ENCODE data around the gene ALOX12B. TPM values are rescaled to one million over a fixed set of nuclear protein-coding genes. Genes with fewer than 3 reads are reported as not detected.
A peak's percentile ranks its signal among the peaks of the same experiment; 100 is the strongest.

ALOX12B gene
- total and polyA plus RNA-seq, 2 donors (not counting 1 experiment from before 2014, with no cell fraction given) = 0.57 to 0.69 TPM

GRCh38 chr17:8126491-8127066 is 39.1 kb upstream of the ALOX12B start:
- H3K36me3 ChIP-seq (replicated peaks in 1 of 2; ENCODE audit: control extremely low read depth in 1 of 2, control insufficient read depth in 1 of 2, extremely low read depth in 1 of 2, insufficient read depth in 2 of 2, low read length in 1 of 2) = no peaks in the 10 kb centered on the region
- Mint-ChIP-seq H3K27ac (peak overlapping the region; percentile 83), H3K9me3 (ENCODE audit: insufficient read depth) (no peaks in the 10 kb centered on the region), H3K27me3 (peaks cover 27% of the 10 kb centered on the region), H3K4me1 (peaks cover 50% of the 10 kb centered on the region), H3K4me3 (peak overlapping the region; percentile 94)
- H3K9ac ChIP-seq (ENCODE audit: low read length) = peak overlapping the region; percentile 83
- peak overlapping the region; percentile 91 for H3K4me2 ChIP-seq (replicated peaks; ENCODE audit: low read depth, low read length, poor library complexity, severe bottlenecking)
- POLR2A ChIA-PET = interaction anchor here (0.6 to 2.5 kb wide), 5 partner anchors 12 to 743 kb away, joined by 3 to 7 read pairs (median 3); no protein-coding TSS in a partner anchor
- WGBS (ENCODE audit: insufficient coverage) = under 1% methylated on average over 42 of the region's 45 CpGs
- H3K79me2 ChIP-seq (ENCODE audit: control insufficient read depth, insufficient read depth, low read length) = no peaks in the 10 kb centered on the region
- H3K27me3 ChIP-seq (replicated peaks in 1 of 4; ENCODE audit: control extremely low read depth in 1 of 4, control insufficient read depth in 3 of 4, insufficient read depth in 4 of 4, low read length in 3 of 4) = peaks cover 0 to 43% (median 18%) of the 10 kb centered on the region in 4 experiments
- peak overlapping the region; percentile 70 to 85 (median 72) for H3K4me3 ChIP-seq (ENCODE audit: control extremely low read depth in 1 of 5, extremely low read depth in 1 of 5, insufficient read depth in 1 of 5, low read depth in 2 of 5, low read length in 4 of 5)
- peaks cover 45 to 54% of the 10 kb centered on the region in 2 donors for H3K4me1 ChIP-seq (ENCODE audit: control insufficient read depth in 2 of 2, insufficient read depth in 2 of 2, low read length in 2 of 2)
- CTCF ChIA-PET = interaction anchor here (0.8 to 2.4 kb wide), 9 partner anchors 10 to 174 kb away, joined by 3 to 18 read pairs (median 4); no protein-coding TSS in a partner anchor
- H4K20me1 ChIP-seq (ENCODE audit: control insufficient read depth, insufficient read depth, low read length, poor library complexity, severe bottlenecking) = peaks cover 34% of the 10 kb centered on the region
- peak overlapping the region; percentile 88 for H2AFZ ChIP-seq (ENCODE audit: insufficient read depth, low read depth, low read length, poor library complexity, severe bottlenecking)
- H3K27ac ChIP-seq (ENCODE audit: low read length in 2 of 2) = no peak overlapping the region
- H3K9me3 ChIP-seq (ENCODE audit: control extremely low read depth in 1 of 3, control insufficient read depth in 2 of 3, insufficient read depth in 1 of 3, low read length in 2 of 3) = peaks cover 0 to 21% (median 0%) of the 10 kb centered on the region in 3 donors
- TF ChIP-seq, protein P1, sequence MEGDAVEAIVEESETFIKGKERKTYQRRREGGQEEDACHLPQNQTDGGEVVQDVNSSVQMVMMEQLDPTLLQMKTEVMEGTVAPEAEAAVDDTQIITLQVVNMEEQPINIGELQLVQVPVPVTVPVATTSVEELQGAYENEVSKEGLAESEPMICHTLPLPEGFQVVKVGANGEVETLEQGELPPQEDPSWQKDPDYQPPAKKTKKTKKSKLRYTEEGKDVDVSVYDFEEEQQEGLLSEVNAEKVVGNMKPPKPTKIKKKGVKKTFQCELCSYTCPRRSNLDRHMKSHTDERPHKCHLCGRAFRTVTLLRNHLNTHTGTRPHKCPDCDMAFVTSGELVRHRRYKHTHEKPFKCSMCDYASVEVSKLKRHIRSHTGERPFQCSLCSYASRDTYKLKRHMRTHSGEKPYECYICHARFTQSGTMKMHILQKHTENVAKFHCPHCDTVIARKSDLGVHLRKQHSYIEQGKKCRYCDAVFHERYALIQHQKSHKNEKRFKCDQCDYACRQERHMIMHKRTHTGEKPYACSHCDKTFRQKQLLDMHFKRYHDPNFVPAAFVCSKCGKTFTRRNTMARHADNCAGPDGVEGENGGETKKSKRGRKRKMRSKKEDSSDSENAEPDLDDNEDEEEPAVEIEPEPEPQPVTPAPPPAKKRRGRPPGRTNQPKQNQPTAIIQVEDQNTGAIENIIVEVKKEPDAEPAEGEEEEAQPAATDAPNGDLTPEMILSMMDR (IDR thresholded peaks at IDR 0.05) = no peak
- no peak for TF ChIP-seq EZH2 (IDR thresholded peaks at IDR 0.05; ENCODE audit: borderline replicate concordance, insufficient read depth, low read depth, low read length, poor library complexity, severe bottlenecking)
- ATAC-seq (ENCODE audit: low read depth) (peak; percentile 48), DNase-seq (peak; percentile 71)
- intact Hi-C loops (cut with micrococcal nuclease) = loop anchor here (1.0 kb wide), 1 partner anchor 12 kb away; no protein-coding TSS in a partner anchor

Data from B cell (primary cell).